Panc1 (cell line): ENCODE measurements around the gene ERMP1.

Source experiments
- SIN3A ChIP-seq: IDR thresholded peaks from 2 replicates; pipeline ENCODE4 v1.6.1; 2012; ENCODE audit warnings: low read depth, mild to moderate bottlenecking, low read length, moderate library complexity, borderline replicate concordance; ENCODE audit not compliant: insufficient read depth
- TCF7L2 ChIP-seq: IDR thresholded peaks from 2 replicates; pipeline ENCODE4 v1.6.1; 2011; ENCODE audit warnings: mild to moderate bottlenecking, low read depth, low read length, inconsistent platforms
- TF ChIP-seq, protein P1 (sequence below), 2 experiments: IDR thresholded peaks; 2 replicates each; pipeline ENCODE4 v1.6.1; 2011 to 2012; ENCODE audit warnings: low read depth in 2 of 2, control low read depth in 1 of 2, low read length in 1 of 2, mild to moderate bottlenecking in 1 of 2, moderate library complexity in 1 of 2; ENCODE audit not compliant: insufficient read depth in 1 of 2
- TF ChIP-seq, protein P2 (sequence below): fragments of 450-650 bp; IDR thresholded peaks from 2 replicates; pipeline ENCODE4 v1.5.1; 2017; ENCODE audit warnings: mild to moderate bottlenecking

- TF ChIP-seq, protein P1, sequence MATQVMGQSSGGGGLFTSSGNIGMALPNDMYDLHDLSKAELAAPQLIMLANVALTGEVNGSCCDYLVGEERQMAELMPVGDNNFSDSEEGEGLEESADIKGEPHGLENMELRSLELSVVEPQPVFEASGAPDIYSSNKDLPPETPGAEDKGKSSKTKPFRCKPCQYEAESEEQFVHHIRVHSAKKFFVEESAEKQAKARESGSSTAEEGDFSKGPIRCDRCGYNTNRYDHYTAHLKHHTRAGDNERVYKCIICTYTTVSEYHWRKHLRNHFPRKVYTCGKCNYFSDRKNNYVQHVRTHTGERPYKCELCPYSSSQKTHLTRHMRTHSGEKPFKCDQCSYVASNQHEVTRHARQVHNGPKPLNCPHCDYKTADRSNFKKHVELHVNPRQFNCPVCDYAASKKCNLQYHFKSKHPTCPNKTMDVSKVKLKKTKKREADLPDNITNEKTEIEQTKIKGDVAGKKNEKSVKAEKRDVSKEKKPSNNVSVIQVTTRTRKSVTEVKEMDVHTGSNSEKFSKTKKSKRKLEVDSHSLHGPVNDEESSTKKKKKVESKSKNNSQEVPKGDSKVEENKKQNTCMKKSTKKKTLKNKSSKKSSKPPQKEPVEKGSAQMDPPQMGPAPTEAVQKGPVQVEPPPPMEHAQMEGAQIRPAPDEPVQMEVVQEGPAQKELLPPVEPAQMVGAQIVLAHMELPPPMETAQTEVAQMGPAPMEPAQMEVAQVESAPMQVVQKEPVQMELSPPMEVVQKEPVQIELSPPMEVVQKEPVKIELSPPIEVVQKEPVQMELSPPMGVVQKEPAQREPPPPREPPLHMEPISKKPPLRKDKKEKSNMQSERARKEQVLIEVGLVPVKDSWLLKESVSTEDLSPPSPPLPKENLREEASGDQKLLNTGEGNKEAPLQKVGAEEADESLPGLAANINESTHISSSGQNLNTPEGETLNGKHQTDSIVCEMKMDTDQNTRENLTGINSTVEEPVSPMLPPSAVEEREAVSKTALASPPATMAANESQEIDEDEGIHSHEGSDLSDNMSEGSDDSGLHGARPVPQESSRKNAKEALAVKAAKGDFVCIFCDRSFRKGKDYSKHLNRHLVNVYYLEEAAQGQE (IDR thresholded peaks at IDR 0.05; ENCODE audit: insufficient read depth in 1 of 2, low read depth in 2 of 2, low read length in 1 of 2): no peak
- TF ChIP-seq, protein P2, sequence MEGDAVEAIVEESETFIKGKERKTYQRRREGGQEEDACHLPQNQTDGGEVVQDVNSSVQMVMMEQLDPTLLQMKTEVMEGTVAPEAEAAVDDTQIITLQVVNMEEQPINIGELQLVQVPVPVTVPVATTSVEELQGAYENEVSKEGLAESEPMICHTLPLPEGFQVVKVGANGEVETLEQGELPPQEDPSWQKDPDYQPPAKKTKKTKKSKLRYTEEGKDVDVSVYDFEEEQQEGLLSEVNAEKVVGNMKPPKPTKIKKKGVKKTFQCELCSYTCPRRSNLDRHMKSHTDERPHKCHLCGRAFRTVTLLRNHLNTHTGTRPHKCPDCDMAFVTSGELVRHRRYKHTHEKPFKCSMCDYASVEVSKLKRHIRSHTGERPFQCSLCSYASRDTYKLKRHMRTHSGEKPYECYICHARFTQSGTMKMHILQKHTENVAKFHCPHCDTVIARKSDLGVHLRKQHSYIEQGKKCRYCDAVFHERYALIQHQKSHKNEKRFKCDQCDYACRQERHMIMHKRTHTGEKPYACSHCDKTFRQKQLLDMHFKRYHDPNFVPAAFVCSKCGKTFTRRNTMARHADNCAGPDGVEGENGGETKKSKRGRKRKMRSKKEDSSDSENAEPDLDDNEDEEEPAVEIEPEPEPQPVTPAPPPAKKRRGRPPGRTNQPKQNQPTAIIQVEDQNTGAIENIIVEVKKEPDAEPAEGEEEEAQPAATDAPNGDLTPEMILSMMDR: no peak
- TF ChIP-seq SIN3A: no peak
- TF ChIP-seq TCF7L2: no peak
These were observed 39.1 kb downstream of the ERMP1 start for GRCh38 chr9:5793812-5794211.
